ENCODE results near the gene ENGASE.
"Not testable (repeated sequence)": the region's sequence is repeated elsewhere in the genome, so short reads cannot be mapped to it uniquely, and the experiment has no call there.

ENGASE gene

DNA sequence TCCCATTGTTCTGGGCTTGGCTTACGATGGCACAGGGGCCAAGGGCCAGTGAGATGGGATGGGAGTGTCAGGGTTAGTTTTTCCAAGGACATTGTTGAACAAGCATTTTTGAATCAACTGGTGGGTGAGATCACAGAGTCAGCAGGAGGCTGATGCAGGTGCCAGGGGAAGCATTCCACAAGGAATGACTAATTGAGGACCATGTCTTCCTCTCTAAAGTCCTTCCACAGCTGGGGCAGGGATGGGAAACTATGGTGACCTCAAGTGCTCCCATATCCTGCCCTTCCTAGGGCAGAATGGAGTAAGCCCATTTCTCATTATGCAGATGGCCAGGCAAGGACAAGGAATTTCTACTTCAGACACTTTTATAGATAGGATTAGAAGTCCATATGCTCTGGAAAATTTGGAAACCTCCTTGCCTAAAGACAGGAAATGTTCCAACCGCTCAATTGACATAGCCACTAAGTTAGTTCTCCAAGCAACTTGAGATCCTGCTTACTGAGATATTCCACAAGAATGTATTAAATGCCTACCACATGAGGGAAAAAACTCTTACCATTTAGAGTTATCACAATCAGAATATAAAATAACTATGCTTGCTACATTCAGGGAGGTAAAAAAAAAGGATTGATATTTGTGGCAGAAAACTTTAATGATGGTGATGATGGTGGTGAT, 21.2 kb upstream of the ENGASE start:
- no peak for DNase-seq

DNA sequence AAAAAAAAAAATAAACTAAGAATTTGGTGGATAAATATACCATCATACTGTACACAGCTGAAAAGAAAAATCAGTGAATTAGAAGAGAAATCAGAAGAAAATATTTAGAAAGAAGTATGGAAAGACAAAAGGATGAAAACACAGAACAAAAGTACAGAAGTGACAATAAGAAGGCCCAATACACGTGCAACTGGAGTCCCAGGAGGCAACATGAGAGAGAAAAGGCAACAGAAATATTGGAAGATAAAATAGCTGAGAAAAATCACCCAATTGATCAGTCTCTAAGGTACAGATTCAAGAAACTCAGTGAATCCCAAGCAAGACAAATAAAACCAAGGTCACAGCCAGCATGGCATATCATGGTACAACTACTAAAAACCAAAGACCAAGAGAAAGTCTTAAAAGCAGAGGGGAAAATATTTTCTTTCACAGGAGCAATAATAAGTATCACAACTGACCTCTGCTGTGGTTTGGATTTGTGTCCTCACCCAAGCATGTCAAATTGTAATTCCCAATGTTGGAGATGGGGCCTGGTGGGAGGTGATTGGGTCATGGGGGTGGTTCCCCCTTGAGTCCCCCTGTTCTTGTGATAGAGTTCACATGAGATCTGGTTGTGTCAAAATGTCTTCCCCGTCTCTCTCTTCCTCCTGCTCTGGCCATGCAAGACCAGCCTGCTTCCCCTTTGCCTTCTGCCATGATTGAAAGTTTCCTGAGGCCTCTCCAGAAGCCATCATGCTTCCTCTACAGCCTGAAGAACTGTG, 20.2 kb upstream of the ENGASE start:
- DNase-seq = no peak

DNA sequence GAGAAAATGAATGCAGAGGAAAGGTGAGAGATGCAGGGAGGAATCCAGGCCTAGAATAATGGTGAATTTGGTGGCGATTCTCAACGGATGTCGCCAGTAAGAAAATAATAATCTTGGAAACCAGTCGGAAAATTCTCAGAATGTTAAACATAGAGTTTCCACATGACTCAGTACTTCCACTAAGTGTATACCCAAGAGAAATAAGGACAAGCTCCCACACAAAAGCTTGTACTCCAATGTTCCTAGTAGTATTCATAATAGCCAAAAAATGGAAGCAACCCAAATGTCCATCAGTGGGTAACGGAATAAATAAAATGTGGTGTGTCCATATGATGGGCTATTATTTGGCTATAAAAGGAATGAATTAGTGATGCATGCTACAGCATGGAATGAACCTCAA, 19.4 kb upstream of the ENGASE start:
- no peak for DNase-seq

DNA sequence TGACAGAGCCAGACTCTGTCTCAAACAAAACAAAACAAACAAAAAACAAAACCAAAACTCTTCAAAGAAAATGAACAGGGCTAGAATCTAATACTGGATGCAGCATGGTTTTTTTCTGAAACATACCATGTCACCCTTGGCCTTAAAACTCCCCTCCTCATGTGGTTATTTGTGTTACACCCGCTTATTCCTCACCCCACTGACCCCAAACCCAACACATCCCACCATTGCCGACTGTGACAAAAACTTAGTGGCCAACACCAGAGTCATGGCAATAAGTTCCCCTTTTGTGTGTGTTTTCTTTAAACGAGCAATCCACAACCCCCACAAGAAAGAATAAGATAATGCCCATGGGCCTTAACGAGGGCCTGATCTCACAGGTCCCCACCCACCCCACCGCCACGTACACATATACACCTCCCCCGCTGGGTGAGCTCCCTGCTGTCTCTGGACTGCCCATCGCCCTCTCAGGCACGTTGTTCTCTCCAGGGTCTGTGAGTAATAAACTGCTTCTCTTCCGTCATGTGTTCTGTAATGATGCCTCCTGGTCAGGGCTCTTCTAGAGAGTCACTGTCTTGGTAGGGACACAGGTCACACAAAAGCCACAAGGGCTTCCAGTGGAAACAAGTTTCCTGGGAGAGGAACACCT, 16.8 kb upstream of the ENGASE start:
- no peak for DNase-seq

DNA sequence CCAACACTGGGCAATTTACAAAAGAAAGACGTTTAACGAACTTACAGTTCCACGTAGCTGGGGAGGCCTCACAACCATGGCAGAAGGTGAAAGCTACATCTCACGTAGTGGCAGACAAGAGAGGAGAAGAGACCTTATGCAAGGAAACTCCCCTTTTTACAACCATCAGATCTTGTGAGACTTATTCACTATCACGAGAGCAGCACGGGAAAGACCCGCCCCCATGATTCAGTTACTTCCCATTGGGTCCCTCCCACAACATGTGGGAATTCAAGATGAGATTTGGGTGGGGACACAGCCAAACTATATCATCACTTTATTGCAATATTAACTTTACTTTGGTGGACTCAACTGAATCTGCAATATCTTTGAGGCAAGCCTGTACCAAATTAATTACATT, 11.9 kb upstream of the ENGASE start:
- DNase-seq = no peak

DNA sequence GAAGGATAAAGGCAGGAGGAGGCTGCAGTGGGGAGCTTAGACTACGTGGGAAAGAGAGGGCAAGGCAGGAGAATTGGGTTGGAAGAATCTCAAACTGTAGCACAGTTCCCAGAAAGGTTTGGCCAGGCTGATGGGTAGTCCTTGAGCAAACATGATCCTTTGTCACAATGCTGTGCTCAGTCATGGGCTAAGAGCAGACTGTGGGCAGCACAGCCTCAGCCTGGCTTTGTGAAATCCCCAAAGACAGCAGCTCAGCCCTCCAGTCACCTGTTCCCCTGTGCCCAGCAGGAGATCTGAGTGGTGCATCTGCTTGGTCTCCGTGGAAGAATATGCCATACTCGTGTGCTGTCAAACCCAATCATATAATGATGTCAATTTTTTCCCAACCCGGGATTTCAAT, 10.6 kb upstream of the ENGASE start:
- no peak for DNase-seq

DNA sequence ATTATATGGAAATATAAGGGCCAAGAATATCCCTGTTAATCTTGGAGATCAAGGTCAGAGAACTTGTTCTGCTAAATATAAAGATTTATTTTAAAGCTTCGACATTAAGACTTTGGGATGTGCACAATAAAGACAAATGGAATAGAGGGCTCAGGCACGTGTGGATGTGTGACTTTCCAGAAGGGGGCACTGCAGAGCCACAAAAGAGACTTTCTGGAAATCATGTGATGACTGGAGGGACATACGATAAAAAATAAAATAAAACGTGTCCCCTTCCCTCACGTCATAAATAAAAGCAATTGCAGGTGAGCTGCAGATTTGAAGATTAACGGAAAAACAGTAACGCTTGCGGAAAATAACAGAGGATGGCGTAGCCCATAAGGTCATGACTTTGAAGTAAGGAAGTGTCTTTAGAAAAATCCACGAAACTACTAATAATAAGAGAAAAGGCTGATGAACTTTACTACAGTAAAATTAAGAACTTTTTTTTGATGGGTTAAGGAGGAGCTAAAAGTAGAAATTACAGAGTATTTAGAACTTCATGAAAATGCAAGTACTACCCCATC, 9.4 kb upstream of the ENGASE start:
- peak; percentile 63 to 74 for DNase-seq

DNA sequence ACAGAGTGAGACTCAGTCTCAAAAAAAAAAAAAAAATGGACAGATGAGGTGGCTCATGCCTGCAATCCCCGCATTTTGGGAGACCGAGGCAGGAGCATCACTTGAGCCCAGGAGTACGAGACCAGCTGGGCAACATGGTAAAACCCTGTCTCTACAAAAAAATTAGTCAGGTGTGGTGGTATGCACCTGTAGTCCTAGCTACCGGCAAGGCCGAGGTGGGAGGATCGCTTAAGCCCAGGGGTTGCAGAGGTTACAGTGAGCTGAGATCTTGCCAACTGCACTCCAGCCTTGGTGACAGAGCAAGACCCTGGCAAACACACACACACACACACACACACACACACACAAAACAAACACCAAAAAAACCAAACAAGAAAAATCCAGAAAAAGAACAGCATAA, 7.7 kb upstream of the ENGASE start:
- DNase-seq = no peak

DNA sequence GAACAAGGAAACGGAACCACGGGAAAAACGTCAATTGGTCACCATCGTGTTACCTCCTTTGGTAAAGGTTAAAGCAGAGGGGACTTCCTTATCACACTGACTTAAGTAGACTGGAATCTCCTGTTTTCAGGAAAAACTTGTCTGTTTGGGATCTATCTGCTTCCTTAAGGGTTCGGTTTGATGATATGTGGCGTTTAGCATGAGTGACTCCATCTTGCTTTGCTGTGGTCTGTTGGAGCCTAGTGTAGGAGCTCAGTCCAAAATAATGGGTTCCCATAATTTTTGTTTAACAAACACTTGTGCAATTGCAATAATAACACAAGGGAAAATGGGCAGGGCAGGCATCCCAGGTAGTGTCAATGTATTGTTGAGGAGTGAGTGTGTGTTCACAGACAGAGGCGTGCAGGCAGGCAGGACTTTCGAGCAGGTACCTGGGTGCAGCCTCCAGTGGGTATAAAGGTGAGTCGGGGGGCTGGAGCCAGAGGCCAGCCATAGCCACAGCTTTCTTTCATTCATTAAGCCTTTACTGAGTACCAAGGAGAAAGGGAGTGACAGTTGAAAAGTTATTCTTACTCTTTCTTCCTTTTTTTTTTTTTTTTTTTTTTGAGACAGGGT, 4.3 kb upstream of the ENGASE start:
- no peak for DNase-seq

DNA sequence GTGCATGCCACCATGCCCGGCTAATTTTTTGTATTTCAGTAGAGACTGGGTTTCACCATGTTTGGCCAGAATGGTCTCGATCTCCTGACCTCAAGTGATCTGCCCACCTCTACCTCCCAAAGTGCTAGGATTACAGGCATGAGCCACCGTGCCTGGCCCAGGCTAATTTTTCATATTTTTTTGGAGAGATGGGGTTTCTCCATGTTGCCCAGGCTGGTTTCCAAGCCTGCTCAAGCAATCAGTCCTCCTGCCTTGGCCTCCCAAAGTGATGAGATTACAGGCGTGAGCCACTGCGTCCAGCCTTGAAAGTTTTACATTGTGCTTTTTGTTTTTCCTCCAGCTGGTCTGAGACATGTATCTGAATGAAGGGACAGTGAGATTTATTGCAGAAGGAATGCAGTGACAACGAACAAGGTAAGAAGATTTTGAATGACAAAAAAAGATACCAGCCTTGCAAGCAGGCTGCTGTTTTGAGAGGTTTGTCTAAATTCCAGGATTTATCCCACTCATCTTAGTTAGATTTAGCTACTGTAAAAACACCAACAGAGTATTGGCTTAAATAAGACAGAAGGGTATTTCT, 3.4 kb upstream of the ENGASE start:
- no peak for DNase-seq

DNA sequence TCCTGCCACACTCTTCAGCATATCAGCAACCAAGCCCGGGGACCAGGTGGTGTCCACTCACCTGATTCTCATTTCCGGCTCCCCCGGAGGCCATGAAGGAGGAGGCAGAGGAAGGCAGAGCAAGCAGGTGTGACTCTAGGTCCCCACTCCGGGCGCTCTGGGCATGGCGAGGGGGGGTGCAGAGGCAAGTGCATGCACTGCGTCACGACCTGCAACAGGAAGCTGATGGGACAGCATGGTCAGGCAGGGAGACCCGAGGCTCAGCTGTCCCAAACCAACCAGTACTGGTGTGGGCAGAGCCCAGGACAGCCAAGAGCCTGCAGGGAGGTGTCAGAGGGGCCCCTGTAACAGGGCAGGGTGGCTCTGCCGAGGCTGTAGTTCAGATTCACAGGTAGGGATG, 2.1 kb upstream of the ENGASE start:
- DNase-seq = no peak

DNA sequence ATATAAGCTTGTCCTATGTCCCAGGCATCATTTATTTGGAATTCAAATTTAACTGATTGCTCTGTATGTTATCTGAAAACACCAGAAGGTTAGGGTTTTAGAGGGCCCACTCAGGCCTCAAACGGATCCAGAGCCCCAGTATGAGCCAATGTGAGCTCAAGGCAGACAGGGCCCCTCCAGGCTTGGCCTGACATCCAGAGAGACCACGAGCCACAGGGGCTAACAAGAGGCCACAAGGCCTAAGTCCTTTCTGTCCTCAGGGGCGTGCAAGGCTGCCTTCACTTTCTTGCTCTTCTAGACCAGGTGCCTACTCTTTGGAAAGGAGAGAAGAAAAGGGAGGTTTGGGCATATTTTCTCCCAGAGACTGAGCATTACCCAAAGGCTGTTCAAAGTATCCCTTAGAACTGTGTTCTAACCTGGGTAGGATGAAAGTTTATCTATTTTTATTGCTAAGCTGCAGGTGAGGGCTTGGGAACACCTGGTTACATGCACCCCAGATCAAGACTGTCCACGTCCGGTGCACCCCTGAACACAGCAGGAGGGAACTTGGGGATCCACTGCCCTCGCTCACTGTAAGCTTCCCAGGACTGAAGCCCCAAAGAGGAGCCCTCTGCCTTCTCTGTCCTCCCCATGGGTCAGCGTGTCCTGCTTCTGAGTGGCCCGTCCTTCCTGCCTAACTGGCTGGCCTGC, 1.5 kb upstream of the ENGASE start:
- no peak for DNase-seq

DNA sequence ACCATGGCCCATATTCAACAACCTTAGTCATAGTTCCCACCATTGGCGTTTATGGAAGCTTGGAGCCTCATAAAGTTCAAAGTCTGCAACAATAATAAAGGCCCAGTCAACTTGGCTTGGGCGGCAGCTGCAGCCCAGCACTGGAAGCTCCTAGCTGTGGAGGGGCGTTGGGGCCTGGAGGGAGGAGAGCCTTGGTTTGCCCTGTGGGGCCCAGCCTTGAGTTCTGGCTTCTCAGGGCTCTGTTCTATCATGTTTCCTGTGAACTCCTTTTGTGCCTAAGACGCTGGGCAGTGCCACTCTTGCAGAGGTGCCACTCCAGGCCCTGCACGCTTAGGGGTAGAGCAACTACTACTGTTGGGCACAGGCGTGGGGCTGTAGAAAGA, 927 bp upstream of the ENGASE start:
- DNase-seq = no peak

DNA sequence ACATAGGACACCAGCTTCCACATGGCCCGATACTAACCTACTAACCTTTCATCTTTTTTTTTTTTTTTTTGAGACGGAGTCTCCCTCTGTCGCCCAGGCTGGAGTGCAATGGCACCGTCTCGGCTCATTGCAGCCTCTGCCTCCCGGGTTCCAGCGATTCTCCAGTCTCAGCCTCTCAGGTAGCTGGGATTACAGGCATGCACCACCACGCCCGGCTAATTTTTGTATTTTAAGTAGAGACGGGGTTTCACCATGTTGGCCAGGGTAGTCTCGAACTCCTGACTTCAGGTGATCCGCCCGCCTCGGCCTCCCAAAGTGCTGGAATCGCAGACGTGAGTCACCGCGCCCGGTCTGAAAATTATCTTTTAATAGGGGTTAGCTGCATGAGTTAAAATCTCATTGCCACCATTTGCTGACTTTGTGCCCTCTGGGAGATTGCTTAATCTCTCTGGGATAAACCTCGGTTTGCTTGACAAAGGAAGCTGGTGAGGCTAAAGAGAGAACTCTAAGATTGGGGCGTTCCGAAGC, 439 bp upstream of the ENGASE start:
- not testable (repeated sequence) for DNase-seq

DNA sequence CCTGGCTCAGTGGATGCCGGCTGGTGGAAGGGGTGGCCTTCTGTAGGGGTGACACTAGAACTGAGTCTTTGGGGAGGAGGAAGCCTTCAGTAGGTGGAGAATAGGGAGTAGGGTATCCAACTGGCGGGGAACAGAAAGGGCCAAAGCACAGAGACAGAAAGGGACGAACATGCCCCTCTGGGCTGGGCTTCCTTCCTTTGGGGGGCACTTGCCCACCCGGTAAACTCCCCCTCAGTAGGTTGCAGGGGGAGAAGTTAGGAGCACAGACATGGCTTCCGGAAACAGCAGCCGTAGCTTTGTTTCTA, 774 bp downstream of the ENGASE start:
- DNase-seq = peak in 1 of 2 experiments; percentile 17

DNA sequence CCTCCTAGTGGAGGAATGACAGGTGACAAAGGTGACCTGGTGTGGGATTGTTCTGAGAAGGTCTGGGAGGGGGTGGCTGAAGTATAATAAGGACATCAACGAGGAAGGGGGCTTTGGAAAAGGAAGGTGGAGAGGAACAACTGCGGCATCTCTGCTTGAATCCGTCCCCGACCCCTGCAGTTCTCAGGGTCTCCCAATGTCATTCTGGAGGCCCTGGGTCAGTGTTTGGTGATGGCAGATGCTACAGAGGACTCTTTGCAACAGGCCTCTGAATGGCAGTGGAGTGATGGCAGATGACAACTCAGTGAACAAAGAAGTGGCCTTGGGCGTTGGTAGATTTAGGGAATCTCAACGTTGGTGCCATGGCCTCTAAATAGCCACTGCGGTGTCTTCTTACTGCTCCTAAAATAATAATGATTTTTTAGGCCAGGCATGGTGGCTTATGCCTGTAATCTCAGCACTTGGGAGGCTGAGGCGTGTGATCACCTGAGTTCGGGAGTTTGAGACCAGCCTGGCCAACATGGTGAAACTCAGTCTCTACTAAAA, 1.3 kb downstream of the ENGASE start:
- no peak for DNase-seq

DNA sequence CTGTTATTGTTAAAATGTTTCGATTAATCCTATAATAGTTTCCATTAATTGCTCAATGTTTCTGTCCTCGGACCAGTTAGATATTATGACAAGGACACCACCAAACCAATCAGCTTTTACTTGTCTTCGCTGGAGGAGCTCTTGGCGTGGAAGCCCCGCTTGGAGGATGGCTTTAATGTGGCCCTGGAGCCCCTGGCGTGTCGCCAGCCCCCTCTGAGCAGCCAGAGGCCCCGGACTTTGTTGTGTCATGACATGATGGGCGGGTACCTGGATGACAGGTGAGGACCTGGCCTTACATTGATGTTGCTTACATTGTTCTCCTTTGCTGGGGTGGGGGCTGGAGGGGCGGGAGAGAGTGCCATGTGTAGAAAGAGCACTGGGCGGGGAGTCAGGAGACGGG, 3.0 kb downstream of the ENGASE start:
- DNase-seq = no peak

DNA sequence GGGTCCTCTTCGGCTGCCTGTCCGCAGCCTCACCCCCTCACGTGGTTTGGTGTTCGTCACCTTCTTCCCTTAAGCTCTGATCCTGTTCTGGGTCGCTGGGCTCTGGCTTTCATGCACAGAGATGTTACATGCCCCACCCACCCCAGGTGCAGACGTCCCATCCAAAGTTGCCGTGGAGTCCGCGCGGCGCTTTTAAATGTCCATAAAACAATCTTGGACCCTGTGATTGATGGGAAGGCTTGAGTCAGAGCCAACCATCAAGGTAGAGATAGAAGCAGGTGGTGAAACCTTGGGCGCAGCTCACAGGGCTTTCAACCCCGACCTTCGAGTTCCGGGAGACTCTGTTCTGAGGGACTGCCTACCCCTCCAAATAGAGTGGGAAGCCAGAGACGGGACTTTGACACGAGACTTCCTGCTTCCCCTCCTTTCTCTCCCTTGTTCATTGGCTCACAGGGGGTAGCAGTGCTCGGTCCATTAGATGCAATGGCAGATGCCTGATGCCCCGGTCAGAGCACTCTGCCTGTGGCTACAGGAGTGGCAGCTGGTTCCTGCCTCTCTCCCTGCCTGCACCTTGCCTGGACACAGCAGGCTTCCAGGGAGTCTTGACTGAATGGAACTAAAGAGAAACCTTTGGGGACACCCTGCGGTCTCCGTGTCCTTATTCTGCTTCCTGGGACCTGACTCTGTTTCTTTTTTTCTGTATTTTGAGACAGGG, 4.0 kb downstream of the ENGASE start:
- DNase-seq = no peak

DNA sequence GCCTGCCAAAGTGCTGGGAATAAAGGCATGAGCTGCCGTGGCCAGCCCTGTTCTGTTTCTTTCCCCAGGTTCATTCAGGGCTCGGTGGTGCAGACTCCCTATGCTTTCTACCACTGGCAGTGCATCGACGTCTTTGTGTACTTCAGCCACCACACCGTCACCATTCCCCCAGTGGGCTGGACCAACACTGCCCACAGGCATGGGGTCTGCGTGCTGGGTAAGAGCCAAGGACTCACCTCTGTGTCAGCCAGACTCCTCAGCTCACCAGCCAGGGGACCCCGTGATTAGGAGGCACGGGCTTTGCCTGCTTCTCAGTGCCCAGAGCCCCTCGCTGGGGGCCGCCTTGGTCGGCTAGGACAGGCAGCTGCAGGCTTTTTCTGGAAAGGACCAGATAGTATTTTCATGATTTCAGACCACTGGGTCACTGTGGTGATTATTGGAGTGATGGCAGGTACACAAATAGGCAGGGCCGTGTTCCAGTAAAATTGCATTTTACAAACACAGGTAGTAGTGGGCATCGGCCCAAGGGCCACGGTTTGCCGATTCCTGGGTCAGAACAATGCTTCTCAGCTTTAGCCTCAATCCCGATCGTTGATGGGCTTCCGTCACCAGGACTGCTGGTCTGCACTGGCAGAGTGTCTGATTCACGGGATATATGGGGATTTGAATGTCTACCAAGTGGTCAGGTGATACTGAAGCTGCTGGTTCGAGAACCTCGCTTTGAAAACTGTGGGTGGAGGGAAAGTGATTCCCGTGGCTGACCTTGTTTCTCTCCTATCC, 5.0 kb downstream of the ENGASE start:
- no peak for DNase-seq

DNA sequence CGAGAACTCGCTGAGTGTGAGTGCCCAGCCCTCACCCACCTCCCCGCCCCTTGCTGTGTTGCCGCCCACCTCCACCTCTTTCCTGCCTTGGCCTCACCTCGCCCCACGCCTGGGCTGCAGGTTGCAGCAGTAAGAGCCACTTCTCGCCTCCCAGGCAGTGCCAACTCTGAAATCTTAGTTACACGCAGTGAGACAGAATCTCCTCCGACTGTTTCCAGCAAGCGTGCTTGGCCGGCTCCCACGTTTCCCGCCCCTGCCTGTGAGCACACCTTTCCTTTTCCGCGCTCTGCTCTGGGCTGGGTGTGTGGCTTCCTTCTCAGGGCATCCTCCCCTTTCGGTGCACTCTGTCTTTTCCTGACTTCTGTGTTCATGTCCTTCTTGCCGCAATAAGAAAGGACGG, 5.7 kb downstream of the ENGASE start:
- no peak for DNase-seq

All from activated CD4-positive, alpha-beta T cell treated with anti-CD3 and anti-CD28 coated beads, Interleukin-2, amount 50 U/mL, for 48 hours (primary cell).